ENCODE measurements around the gene CNN2. TPM values are rescaled to one million over a fixed set of nuclear protein-coding genes. Genes with fewer than 3 reads are reported as not detected.

The CNN2 gene
- total and polyA plus RNA-seq, 2 of the 8 experiments (the other 6 are each of a cell fraction or from before 2014, with no cell fraction given) = 189 to 551 TPM

- peak overlapping the region in 2 of 4 experiments; percentile 51 to 68; a peak in 3 of 7 replicates for H3K9ac ChIP-seq (replicated peaks in 1 of 4; ENCODE audit: extremely low read depth in 1 of 4, low read depth in 3 of 4, low read length in 3 of 4)
- CTCF ChIA-PET (ENCODE audit: partially characterized antibody) = interaction anchor here (0.8 to 3.7 kb wide), 13 partner anchors 10 to 174 kb away, joined by 3 to 24 read pairs (median 5); partner anchors contain the start of gene ABCA7
- H3K4me1 ChIP-seq (replicated peaks in 1 of 4; ENCODE audit: control insufficient read depth in 3 of 4, insufficient read depth in 4 of 4, low read length in 3 of 4) = peaks cover 0 to 20% (median 10%) of the 10 kb centered on the region in 4 experiments; a peak in 6 of 7 replicates
- H4K5ac ChIP-seq (ENCODE audit: insufficient read length, low read depth, low read length) = peak overlapping the region; percentile 36
- no peaks in the 10 kb centered on the region for H3K79me2 ChIP-seq (ENCODE audit: control insufficient read depth in 1 of 2, insufficient read depth in 2 of 2, low read length in 2 of 2)
- H3K4me3 ChIP-seq (ENCODE audit: extremely low read depth in 1 of 4, insufficient read depth in 2 of 4, low read depth in 3 of 4, low read length in 4 of 4) = peak overlapping the region; percentile 43 to 69 (median 49); a peak in 6 of 8 replicates
- 0 out of 2 replicates have a peak overlapping the region, but pooled peaks have one; percentile 61 for H2BK20ac ChIP-seq (ENCODE audit: low read length)
- no peaks in the 10 kb centered on the region for H3K9me3 ChIP-seq (ENCODE audit: insufficient read depth in 2 of 2, low read depth in 1 of 2, low read length in 1 of 2)
- no peak overlapping the region for H3K27ac ChIP-seq (ENCODE audit: low read depth, low read length)
- H2BK12ac ChIP-seq (ENCODE audit: low read depth, low read length) = no peak overlapping the region
- peaks cover 0 to 24% (median 15%) of the 10 kb centered on the region in 4 experiments; a peak in 5 of 7 replicates for H3K27me3 ChIP-seq (replicated peaks in 1 of 4; ENCODE audit: control insufficient read depth in 3 of 4, extremely low read depth in 1 of 4, insufficient read depth in 3 of 4, low read length in 3 of 4)
- no peak for FAIRE-seq
- no peak overlapping the region for H2BK5ac ChIP-seq (ENCODE audit: low read depth, low read length)
- H3K56ac ChIP-seq (replicated peaks; ENCODE audit: insufficient read length, low read depth, low read length) = peak overlapping the region; percentile 64
- peaks cover 5% of the 10 kb centered on the region for H3K79me1 ChIP-seq (ENCODE audit: low read depth, low read length)
- H2AFZ ChIP-seq (ENCODE audit: low read length) = no peak overlapping the region; the same call in 1 of the 2 replicates
- WGBS, 2 experiments (ENCODE audit: extremely low coverage in 1 of 2, insufficient coverage in 1 of 2, insufficient read length in 1 of 2, insufficient replicate concordance in 2 of 2, low coverage in 1 of 2, low lambda C conversion rate in 2 of 2, missing lambda C conversion rate in 1 of 2) = 8% methylated on average over 13 of the region's 21 CpGs; no CpG with 5 or more reads in 1 of the 2 experiments
- POLR2A ChIA-PET (ENCODE audit: partially characterized antibody) = interaction anchor here (0.6 to 7.1 kb wide), 20 partner anchors 10 to 521 kb away, joined by 3 to 52 read pairs (median 4); partner anchors contain the start of genes ABCA7, CIRBP, CNN2 and GPX4
- peaks cover 1 to 10% of the 10 kb centered on the region in 2 experiments for H4K20me1 ChIP-seq (replicated peaks in 1 of 2; ENCODE audit: control insufficient read depth in 1 of 2, insufficient read depth in 2 of 2, low read length in 2 of 2)
- peak in 1 of 2 experiments; percentile 81 for DNase-seq (ENCODE audit: low read depth in 1 of 2, low spot score in 2 of 2)
- peaks cover 10% of the 10 kb centered on the region; the same call in 1 of the 2 replicates for H3K23me2 ChIP-seq (ENCODE audit: low read depth, low read length)
- H3K14ac ChIP-seq (ENCODE audit: insufficient read length) = no peak overlapping the region
- no peak overlapping the region for H3K4ac ChIP-seq (replicated peaks; ENCODE audit: insufficient read length, low read depth, low read length)
- H2AK5ac ChIP-seq (ENCODE audit: low read depth, low read length) = no peak overlapping the region
- peak overlapping the region; percentile 81 for H4K91ac ChIP-seq (replicated peaks; ENCODE audit: insufficient read length, low read length)
- peak overlapping the region; percentile 97 for H4K8ac ChIP-seq (ENCODE audit: extremely low read depth, insufficient read depth, low read length)
- H3K23ac ChIP-seq (ENCODE audit: insufficient read length) = no peak overlapping the region
- no peak overlapping the region for H2BK120ac ChIP-seq (replicated peaks; ENCODE audit: low read depth, low read length)
- peak overlapping the region; percentile 64 to 79 for H3K4me2 ChIP-seq (ENCODE audit: insufficient read depth in 1 of 2, low read depth in 2 of 2, low read length in 2 of 2)
- H2BK15ac ChIP-seq (ENCODE audit: low read length) = no peak overlapping the region; the same call in 1 of the 2 replicates
- H3K36me3 ChIP-seq (ENCODE audit: control insufficient read depth in 2 of 4, insufficient read depth in 4 of 4, low read length in 3 of 4) = peaks cover 0 to 17% (median 0%) of the 10 kb centered on the region in 4 experiments; a peak in 1 of 8 replicates
- TF ChIP-seq TEAD4 (IDR thresholded peaks at IDR 0.05; ENCODE audit: low read depth, low read length) = no peak
- no peak for TF ChIP-seq SUZ12 (IDR thresholded peaks at IDR 0.05; ENCODE audit: low read length)
- no peak for TF ChIP-seq JUN (IDR thresholded peaks at IDR 0.05; ENCODE audit: low read depth, low read length)
- peak; percentile 7 to 54; a peak in 2 of 4 replicates for TF ChIP-seq RAD21 (IDR thresholded peaks at IDR 0.05 in 1 of 2, conservative IDR thresholded peaks at IDR 0.05 in 1 of 2; ENCODE audit: low read depth in 2 of 2, low read length in 2 of 2)
- no peak for TF ChIP-seq TAF7 (optimal IDR thresholded peaks at IDR 0.05; ENCODE audit: borderline replicate concordance, low read depth, low read length)
- TF ChIP-seq CTCF (IDR thresholded peaks at IDR 0.05; ENCODE audit: control extremely low read depth in 1 of 3, insufficient read depth in 1 of 3, low read depth in 1 of 3, low read length in 3 of 3) = peak; percentile 37 to 41 (median 38); a peak in 3 of 4 replicates
- peak; percentile 42; the same call in 1 of the 2 replicates for TF ChIP-seq TBP (IDR thresholded peaks at IDR 0.05; ENCODE audit: low read depth, low read length)
- peak overlapping the region; percentile 88 for H3K18ac ChIP-seq (ENCODE audit: extremely low read depth, low read length)
Measured at GRCh38 chr19:1070576-1070930, 44.1 kb downstream of the CNN2 start.

Measured in H1 (cell line).